NCI-H748 treated with DMSO at 0.1 percent for 48 hours (cell line): ENCODE data around the gene ZSWIM8.

Experiments used
- DNase-seq: peaks from one replicate; lab custom pipeline; 2025; lab: John Stamatoyannopoulos, UW

Gene ZSWIM8

DNA sequence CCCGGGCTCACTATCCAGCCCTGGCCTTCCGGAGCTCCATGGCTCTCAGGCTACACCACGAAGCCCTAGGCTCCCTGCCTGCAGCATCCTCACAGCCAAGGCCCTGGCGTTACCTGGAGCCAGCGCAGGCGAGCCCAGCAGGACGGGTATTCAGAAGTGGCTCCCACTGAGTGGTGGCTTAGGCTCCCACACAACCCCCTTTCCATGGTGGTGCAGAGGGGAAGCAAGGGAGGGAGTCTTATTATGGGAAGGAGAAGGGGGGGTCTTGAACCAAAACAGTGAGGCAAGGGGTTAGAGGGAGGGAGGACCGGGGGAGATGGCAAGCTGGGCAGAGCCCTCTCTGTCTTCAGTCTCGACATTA is 55.6 kb downstream of the ZSWIM8 start:
- no peak for DNase-seq

- DNase-seq, result no peak
Measured at GRCh38 chr10:73841526-73842285, 56.3 kb downstream of the ZSWIM8 start.

DNA sequence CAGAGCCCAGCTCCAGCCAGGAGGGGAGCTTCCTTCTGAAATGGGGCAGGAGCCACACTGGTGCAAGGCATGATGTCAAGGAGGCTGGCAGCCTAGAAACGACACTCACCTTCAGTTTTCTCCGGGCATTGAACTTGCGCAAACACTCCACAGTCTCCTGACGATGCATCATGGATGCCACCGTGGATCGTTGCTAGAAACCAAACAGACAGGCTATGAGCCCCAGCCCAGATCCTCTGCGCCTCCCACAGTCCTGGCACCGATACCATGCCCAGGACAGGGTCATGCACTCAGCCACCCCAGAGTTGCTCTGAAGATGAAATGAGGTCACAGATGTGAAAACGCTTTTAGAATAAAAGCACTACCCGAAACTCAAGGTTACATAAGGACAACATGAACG is 56.9 kb downstream of the ZSWIM8 start:
- no peak for DNase-seq

GRCh38 chr10:73843261-73843660 is 57.9 kb downstream of the ZSWIM8 start:
- no peak for DNase-seq

DNA sequence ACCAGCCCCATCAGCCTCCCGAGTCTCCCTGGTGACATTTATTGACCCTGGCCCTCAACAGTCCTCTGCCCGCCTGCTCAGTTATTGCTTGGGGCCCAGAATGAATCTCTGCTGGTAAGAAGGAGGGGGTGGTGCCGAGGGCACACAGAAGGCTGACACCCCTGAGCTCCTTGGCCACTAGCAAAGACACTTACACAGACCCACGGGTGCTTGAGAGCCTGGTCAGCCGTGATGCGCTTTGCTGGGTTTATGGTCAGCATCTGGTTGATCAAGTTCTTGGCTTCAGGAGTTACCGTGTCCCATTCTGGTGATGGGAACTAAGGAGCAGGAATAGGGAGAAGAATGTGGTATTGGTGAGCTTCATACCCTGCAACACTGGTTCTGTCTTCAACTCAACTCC is 61.6 kb downstream of the ZSWIM8 start:
- no peak for DNase-seq

GRCh38 chr10:73848821-73849489 is 63.5 kb downstream of the ZSWIM8 start:
- DNase-seq, result no peak

DNA sequence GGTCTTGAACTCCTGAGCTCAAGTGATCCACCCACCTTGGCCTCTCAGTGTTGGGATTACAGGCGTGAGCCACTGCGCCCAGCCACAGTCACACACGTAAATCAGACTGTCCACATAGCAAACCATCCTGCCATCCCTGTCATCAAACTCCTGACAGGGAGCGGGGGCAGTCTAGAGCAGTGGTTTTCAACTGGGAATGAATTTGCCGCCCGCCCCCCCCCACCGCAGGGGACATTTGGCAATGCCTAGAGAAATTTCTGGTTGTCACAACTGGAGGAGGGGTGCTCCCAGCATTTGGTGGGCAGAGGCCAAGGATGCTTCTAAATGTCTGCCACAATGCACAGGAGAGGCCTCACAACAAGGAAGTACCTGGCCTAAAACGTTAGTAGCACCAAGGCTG is 64.8 kb downstream of the ZSWIM8 start:
- no peak for DNase-seq

GRCh38 chr10:73850863-73851461 is 65.6 kb downstream of the ZSWIM8 start:
- DNase-seq, result no peak
